Stimulated activated CD8-positive, alpha-beta memory T cell treated with anti-CD3 and anti-CD28 coated beads, Interleukin-2, amount 100 ng/mL, for 48 hours (primary cell): Measurements from ENCODE around the gene SRP68.

ENCODE experiments used
- DNase-seq, 2 donors: peaks; one replicate each; pipeline ENCODE4 v3.0.0-alpha.2; 2020; ENCODE audit warnings: low read depth in 2 of 2

SRP68 gene

DNA sequence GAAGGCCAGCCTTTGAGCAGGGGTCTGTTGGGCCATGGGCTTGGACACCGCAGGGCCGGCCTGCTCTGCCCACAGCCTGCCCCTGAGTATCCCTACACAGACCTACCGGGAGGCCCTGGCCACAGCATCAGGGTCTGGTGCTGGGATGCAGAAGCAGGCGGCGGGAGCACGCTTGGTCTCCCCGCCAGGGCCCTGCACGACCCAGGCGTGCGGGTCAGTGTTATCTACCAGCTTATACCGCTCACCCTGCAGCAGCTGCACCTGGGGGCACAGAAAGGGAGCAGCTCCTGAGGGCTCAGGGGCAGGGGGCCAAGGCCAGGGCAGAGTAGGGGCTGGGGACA lies 54.0 kb downstream of the SRP68 start:
- no peak for DNase-seq

- no peak for DNase-seq
These were observed 54.6 kb downstream of the SRP68 start for GRCh38 chr17:76017481-76018339.

DNA sequence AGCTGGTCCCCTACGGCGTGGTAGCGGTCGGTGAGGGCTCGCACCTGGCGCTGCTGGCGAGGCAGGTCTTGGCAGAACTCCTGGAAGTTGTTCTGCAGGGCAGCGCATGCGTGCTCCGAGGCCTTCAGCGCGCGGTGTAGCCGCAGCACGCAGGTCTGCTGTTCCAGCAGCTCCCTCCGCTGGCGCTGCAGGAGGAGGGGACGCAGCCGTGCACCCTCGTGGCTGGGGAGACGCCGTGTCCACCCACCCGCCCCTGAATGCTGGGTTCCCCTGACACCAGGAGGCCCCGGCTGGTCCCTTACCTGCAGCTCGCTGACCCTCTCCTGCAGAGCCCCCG lies 57.4 kb downstream of the SRP68 start:
- DNase-seq: no peak

GRCh38 chr17:76014100-76014924 lies 58.0 kb downstream of the SRP68 start:
- DNase-seq: peak; percentile 54 to 65

DNA sequence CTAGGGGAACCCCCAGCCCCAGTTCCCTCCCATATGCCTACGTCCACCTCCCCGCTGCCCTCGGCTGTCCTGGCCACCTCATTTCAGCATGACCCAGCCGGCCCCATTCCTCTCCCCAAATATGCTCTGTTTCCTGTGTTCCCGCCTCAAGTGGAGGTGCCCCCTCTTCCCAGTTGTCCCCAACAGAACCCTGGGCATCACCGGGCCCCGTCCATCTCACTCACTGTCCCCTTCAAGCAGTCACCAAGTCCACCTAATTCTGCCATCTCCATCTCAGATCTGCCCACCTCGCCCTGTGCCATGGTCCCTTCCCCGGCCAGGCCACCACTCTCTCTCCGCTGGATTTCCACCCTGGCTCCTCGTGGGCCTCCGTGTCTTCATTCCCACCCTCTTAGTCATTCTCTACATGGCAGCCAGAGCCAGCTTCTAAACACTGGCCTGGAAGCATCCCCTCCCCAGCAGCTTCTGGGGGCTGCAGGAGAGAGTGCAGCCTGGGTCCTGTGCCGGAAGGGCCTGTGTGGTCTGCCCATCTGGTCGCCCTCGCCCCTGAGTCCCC lies 58.9 kb downstream of the SRP68 start:
- DNase-seq: no peak

DNA sequence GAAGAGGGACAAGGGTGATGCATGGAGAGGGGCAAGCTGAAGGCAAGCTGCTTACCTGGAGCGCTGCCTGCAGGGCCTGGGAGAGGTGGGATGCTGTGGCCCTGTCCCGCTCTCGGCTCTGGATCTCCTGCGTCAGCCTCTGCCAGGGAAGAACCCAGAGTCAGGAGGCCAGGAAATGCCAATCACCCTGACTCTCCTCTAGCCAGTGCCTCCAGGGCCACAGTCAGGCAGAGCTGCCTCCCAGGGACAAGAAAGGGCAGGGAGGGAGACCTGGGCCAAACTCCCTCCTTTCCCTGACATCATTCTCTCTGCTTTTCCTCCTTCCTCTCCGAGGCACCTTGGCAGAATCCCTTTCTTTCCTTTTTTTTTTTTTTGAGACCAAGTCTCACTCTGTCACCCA lies 60.4 kb downstream of the SRP68 start:
- no peak for DNase-seq

- no peak for DNase-seq
These were observed 62.2 kb downstream of the SRP68 start for GRCh38 chr17:76009969-76010661.

GRCh38 chr17:76009447-76009846 lies 62.9 kb downstream of the SRP68 start:
- DNase-seq: no peak

DNA sequence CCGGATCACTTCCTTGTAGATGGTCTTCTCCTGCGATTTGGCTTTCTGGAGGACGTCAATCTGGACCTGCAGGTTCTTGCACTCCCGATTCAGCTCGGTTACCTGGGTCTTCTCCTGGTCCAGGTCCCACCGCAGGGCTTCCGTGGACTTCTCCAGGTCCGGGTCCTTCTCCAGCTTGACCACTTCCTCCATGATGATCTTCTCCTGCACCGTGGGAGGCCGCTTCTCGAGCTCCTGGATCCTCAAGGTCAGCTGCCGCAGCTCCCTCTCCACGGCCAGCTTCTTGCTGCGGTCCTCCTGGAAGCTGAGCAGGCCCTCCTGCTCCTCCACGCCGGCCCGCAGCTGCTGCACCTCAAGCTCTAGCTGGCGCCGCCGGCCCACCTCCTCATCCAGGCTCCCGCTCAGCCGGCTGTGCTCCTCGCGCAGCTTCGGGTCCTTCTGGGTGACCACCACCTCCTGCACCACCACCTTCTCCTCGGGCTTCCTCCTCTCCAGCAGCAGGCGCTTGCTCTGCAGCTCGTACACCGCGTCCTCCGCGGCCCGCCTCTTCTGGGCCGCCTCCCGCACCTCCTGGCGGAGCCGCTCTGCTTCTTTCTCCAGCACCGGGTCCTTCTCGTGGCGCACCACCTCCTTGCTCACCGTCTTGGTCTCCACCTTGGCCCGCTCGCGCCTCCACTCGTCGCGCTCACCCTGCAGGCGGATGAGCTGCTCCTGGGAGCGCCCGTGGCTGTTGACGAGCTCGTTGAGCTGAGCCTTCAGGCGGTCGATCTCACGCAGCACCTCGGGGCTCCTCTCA lies 63.5 kb downstream of the SRP68 start:
- no peak for DNase-seq

DNA sequence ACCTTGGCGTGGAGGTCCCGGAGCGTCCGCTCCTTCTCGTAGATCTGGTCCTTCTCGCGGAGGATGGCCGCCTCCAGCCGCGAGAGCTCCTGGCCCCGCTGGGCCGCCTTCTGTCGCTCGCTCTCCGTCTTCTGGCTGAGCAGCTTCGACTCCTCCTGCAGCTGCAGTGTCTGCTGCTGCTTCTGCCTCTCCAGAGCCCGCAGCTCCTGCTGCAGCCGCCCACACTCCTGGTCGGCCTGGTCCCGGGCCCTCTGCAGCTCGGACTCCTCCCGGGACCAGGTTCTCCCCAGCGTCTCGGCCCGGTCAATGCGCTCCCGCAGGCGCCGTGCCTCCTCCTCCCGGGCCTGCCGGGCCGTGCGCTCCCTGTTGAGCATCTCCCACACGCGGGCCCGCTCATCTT lies 64.1 kb downstream of the SRP68 start:
- DNase-seq: no peak

- no peak for DNase-seq
These were observed 64.5 kb downstream of the SRP68 start for GRCh38 chr17:76007850-76008165.

GRCh38 chr17:76007131-76007849 lies 65.0 kb downstream of the SRP68 start:
- DNase-seq: no peak

- peak; percentile 70 to 80 for DNase-seq
These were observed 66.8 kb downstream of the SRP68 start for GRCh38 chr17:76005263-76006149.

- DNase-seq: no peak
These were observed 67.5 kb downstream of the SRP68 start for GRCh38 chr17:76004750-76005262.

DNA sequence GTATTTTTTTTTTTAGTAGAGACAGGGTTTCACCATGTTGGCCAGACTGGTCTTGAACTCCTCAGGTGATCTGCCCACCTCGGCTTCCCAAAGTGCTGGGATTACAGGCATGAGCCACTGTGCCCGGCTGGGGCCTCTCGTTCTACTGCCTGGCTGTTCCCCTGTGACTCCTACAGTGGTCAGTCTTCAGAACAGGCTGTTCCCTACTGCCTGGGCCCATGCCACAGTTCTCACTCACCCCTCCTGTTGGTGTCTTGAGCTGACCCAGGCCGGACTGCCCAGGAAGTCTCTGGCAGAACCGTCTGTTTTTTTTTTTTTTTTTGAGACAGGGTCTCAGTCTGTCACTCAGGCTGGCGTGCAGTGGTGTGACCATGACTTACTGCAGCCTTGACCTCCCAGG lies 68.4 kb downstream of the SRP68 start:
- DNase-seq: no peak

DNA sequence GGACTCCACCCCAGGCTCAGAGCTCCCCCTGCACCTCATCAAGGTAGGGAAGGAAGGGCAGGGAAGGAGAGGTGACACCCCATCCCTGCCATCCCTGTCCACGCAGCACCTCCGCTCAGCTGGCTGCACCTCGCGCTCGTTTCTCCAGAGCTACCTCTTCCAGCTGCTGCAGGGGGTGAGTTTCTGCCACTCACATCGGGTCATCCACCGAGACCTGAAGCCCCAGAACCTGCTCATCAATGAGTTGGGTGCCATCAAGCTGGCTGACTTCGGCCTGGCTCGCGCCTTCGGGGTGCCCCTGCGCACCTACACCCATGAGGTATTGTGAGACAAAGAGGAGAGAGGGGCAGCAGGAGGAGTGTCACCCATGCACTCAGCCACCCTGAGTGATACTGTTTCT lies 70.2 kb downstream of the SRP68 start:
- DNase-seq: no peak

- DNase-seq: no peak
These were observed 71.4 kb downstream of the SRP68 start, which contains the start of gene CDK3 for GRCh38 chr17:76000755-76001521. Gene CDK3, plus strand, starts transcription at chr17:76000855. Its CDS starts 571 bp downstream, at chr17:76001426.

GRCh38 chr17:76000016-76000754 lies 72.1 kb downstream of the SRP68 start:
- peak; percentile 62 to 65 for DNase-seq
